Ishikawa (cell line): ENCODE results near the gene DOK1.

Experiments
- CEBPB ChIP-seq: IDR thresholded peaks from 2 replicates; pipeline ENCODE4 v1.6.1; 2012
- CREB1 ChIP-seq: IDR thresholded peaks from 2 replicates; pipeline ENCODE4 v1.6.1; 2012; ENCODE audit warnings: low read depth
- EGR1 ChIP-seq: IDR thresholded peaks from 2 replicates; pipeline ENCODE4 v1.6.1; 2012
- EP300 ChIP-seq: IDR thresholded peaks from 2 replicates; pipeline ENCODE4 v1.6.1; 2012; ENCODE audit warnings: borderline replicate concordance
- FOXM1 ChIP-seq: IDR thresholded peaks from 2 replicates; pipeline ENCODE4 v1.6.1; 2012; ENCODE audit warnings: low read depth, borderline replicate concordance
- MAX ChIP-seq: IDR thresholded peaks from 2 replicates; pipeline ENCODE4 v1.6.1; 2012
- NFIC ChIP-seq: IDR thresholded peaks from 2 replicates; pipeline ENCODE4 v1.6.1; 2012
- RAD21 ChIP-seq: IDR thresholded peaks from 2 replicates; pipeline ENCODE4 v1.6.1; 2012; ENCODE audit warnings: low read depth
- REST ChIP-seq: IDR thresholded peaks from 2 replicates; pipeline ENCODE4 v1.6.1; 2012; ENCODE audit warnings: low read depth, mild to moderate bottlenecking
- TAF1 ChIP-seq: IDR thresholded peaks from 2 replicates; pipeline ENCODE4 v1.6.1; 2012; ENCODE audit warnings: low read depth, mild to moderate bottlenecking
- TCF12 ChIP-seq: IDR thresholded peaks from 2 replicates; pipeline ENCODE4 v1.6.1; 2012; ENCODE audit warnings: low read depth
- TEAD4 ChIP-seq: IDR thresholded peaks from 2 replicates; pipeline ENCODE4 v1.6.1; 2012
- USF1 ChIP-seq: IDR thresholded peaks from 2 replicates; pipeline ENCODE4 v1.6.1; 2012
- YY1 ChIP-seq: IDR thresholded peaks from 2 replicates; pipeline ENCODE4 v1.6.1; 2012; ENCODE audit warnings: low read depth
- ZBTB7A ChIP-seq: IDR thresholded peaks from 2 replicates; pipeline ENCODE4 v1.6.1; 2012; ENCODE audit warnings: low read depth

Gene DOK1

GRCh38 chr2:74602586-74603281 is 48.2 kb downstream of the DOK1 start:
- TF ChIP-seq CREB1 (no peak), TCF12 (no peak), ZBTB7A (no peak), REST (no peak), CEBPB (no peak), YY1 (no peak), MAX (no peak), EGR1 (no peak), EP300 (no peak), RAD21 (no peak), FOXM1 (no peak), NFIC (no peak), TEAD4 (no peak), USF1 (no peak), TAF1 (no peak)

GRCh38 chr2:74603282-74604000 is 48.9 kb downstream of the DOK1 start:
- TF ChIP-seq YY1 (no peak), USF1 (no peak)

- TF ChIP-seq USF1 = no peak
- TF ChIP-seq FOXM1 = no peak
- no peak for TF ChIP-seq NFIC
- TF ChIP-seq TEAD4 = no peak
- no peak for TF ChIP-seq MAX
- TF ChIP-seq RAD21 = no peak
- no peak for TF ChIP-seq CREB1
- no peak for TF ChIP-seq YY1
- no peak for TF ChIP-seq REST
Measured at GRCh38 chr2:74606927-74607326, 52.4 kb downstream of the DOK1 start.
